ENCODE results near the gene FNDC11.

Gene FNDC11

DNA sequence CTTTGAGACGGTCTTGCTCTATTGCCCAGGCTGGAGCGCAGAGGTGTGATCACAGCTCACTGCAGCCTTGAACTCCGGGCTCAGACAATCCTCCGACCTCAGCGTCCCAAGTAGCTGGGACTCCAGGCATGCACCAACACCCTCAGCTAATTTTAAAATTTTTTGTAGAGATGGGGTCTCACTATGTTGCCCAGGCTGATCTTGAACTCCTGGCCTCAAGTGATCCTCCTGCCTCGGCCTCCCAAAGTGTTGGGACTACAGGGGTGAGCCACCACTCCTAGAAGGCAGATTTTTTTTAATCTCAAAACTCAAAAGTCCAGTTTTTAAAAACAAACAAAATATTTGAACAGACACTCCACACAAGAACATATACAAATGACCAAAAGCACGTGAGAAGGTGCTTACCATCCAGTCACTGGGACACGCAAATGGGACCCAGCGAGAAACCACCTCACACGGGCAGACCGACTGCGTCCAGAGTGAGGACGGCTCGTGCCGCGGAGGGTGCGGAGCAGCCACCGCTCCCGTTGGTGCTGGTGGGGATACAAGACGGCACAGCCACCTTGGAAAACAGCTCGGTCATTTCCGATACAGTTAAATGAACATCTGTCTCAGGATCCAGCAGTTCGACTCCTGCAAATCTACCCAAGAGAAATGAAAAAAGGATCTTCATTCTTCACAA, 28.6 kb downstream of the FNDC11 start:
- no peak for DNase-seq

- DNase-seq: no peak
Measured at GRCh38 chr20:63585616-63586565, 31.9 kb downstream of the FNDC11 start.

GRCh38 chr20:63586797-63587196, 32.8 kb downstream of the FNDC11 start:
- DNase-seq: no peak

DNA sequence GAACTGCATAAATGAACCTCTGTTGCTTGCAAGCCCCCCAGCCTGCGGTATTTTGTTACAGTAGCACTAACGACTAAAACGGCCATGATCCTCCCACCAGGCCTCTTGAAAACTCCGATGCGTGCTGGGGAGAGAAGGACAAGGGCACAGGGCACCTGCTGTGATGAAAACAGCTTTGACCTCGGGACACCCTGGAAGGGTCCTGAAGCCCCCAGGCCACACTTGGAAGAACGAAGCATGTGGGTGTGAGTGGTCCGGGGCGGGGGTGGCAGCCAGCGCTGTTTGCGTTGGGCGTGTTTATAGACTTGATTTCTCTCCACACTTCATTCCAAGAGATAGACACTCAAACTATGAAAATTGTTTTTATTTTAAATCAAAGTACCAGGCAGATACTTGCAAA, 33.3 kb downstream of the FNDC11 start:
- no peak for DNase-seq

DNA sequence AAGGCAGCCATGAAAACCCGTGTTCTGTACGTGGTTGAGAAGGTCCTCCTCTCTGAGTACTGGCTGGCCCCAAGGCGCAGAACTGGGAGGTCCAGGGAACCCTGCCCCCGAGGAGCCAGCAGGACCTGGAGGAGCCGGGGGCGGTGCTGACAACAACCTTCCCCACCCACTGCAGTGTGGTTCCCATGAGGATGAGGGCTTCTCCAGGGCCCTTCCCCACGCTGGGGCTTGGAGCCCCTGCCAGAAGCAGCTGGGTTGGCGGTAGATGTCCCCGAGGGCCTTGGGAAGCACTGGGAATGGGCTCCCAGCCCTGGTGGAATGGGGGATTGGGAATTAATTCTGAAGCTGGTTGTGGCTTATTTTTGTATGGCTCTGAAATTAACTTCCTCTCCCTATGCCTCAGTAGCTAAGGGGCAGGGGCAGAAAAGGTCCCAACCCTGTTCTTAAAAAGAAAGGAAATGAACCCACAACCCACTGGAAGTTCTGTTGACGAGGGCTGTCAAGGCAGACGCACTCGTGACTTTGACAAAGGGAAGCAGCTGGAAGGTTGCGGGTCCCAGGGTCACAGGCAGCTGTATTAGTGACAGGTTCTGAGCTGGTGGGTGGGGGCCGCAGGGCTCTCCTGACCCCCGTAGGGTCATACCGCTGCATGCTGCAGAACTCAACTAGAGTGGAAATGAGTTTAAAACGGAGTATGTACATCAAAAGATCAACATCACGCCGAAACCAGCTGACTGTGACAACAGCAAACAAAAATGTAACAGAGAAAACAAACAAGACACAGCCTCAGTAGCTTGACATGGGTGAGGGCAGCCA, 34.0 kb downstream of the FNDC11 start:
- DNase-seq: no peak

DNA sequence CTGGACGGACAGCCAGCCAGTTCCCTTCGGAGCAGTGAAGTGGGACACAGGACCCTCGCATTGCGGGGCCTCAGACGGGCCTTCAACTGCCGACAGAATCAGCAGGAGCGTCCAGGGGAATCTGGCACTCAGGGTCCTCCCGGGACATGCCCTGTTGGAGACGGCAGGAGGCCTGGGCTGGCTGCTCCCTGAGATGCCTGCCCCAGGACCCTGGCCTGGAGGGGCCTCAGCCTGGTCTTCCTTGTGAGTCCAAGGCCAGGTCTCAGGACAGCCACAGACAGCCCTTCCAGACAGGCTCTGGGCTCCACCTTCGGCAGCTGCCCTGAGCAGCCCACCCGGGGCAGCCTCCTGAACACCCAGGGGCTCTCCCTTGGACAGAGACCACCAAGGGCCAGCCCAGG, 34.7 kb downstream of the FNDC11 start:
- DNase-seq: no peak

GRCh38 chr20:63589261-63590217, 35.6 kb downstream of the FNDC11 start:
- DNase-seq: no peak

DNA sequence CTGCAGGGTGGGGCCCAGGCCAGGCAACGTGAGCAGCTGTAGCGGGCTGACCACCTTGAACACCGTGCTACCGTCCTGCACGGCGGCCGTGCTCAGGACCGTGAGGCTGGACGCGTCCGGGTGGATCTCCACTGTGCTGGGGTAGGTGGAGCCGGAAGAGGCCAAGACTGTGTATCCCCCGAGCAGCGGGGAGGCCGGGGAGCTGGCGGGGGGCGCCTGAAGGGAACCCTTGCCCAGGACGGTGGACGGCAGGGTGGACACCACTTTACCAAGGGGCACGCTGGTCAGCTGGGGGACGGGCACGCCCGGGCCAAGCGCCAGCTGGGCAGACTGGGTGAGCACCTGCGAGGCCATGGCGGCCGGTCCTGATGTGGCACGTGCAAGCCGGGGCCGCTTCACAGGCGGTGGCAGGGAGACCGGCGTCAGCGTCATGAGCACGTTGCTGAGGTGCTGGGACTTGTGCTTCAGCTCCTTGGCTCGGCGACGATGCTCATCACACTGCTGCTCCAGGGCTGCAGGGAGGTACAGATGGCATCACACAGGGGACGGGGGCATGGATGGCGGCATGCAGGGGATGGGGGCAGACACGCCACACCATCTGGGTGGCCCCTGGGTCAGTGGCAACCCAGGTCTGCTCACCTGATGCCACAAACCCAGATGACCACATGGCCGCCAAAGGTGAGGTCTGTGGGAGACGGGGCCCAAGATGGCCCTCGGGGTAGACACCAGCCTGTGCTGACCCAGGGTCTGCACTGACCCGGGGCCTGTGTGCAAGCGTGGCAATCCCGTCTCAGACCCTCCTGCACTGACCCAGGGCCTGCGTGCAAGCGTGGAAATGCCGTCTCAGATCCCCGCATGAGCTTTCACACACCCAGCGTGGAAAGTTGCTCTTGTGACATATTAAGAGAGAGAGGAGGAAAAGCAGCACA, 36.5 kb downstream of the FNDC11 start:
- DNase-seq: no peak

DNA sequence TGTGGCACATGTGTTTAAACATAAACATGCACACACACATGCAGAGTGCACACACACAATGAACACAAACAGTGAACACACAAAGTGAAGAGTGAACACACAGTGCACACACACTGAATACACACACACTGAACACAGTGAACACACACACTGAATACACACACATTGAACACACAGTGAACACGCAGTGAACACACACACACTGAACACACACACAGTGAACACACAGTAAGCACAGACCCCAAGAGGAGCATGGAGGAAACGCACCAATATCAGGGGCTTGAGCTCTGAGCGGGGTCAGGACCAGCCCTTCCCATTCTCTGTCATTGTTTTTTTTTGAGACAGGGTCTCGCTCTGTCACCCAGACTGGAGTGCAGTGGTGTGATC, 37.2 kb downstream of the FNDC11 start:
- no peak for DNase-seq

DNA sequence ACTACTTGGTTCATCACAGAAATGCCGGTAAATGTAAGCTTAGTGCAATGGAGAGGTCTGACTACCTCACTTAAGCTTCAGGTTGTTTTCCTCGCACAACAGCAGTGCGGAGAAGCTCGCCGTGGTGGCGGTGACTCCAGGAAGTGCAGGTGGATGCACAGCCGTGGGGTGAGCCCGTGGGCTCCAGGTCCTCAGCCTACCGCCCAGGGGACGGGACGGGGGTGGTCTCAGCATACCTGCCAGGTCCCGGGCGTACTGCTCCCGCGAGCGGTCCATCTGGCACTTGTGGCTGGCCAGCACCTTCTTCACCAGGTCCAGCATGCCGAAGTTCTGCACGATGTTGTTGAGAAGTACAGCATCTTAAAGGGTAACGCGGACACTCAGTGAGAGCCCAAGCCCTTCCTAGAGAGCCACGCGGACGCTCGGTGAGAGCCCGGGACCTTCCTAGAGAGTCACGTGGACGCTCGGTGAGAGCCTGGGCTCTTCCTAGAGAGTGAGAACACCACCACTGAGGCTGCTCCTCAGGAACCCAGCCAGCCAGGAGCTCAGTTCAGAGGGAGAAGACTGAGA, 37.9 kb downstream of the FNDC11 start:
- no peak for DNase-seq

- peak in 5 of 14 donors; percentile 5 to 41 (median 20) for DNase-seq
Measured at GRCh38 chr20:63592661-63593060, 38.7 kb downstream of the FNDC11 start.

GRCh38 chr20:63594043-63594561, 40.1 kb downstream of the FNDC11 start:
- DNase-seq: no peak

- no peak for DNase-seq
Measured at GRCh38 chr20:63595416-63596127, 41.6 kb downstream of the FNDC11 start.

DNA sequence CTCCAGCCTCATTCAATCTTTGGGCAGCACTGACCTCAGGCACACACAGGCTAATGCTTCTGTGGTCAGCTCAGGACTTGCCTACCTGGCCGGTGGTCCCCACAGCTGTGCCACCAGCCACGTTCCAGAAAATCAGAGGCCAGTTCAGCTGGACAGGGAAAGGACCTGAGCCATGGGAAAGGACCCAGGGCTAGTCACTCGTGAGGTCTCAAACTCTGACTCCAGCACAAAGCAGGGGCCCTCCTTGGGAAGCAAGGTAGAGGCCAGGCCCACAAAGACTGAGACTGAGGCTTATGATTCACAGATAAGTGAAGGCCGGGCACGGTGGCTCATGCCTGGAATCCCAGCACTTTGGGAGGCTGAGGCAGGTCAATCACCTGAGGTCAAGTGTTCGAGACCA, 42.5 kb downstream of the FNDC11 start:
- DNase-seq: no peak

DNA sequence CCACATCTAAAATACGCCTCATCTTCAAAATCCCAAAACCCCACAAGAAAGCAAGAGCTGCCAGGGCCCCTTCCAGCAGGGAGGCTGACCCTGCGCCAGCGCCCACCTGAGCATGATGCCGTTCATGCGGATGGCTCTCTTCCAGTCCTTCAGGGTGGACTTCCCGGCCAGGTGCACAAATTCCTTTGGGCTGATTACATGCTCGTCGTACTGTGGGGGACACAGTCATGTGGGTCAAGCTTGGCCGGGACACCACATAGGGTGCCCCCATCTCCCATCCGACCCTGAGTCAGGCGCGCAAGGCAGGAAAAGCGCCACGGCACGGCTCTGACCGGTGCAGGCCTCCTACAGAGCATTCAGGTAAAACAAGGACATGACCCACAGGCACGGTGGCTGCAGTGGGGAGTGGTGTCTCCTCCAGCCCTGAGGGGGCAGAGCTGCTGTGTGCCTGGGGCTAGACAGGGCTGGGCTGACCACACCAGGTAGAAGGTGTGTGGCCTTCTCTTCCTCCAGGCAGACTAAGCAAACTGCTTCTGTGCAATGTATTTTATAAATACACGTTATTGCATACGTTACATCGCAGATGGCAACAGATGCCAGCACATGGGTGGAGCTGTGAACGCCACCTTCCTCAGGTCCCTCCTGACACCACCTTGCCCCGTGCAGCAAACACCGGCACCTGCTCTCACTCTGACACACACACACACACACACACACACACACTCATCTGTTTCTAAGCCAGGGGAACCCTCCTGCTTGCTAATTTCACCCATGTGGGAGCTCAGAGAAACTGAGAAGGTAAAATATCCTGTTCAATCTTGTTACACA, 43.9 kb downstream of the FNDC11 start:
- no peak for DNase-seq

- DNase-seq: no peak
Measured at GRCh38 chr20:63598479-63599395, 44.8 kb downstream of the FNDC11 start.

DNA sequence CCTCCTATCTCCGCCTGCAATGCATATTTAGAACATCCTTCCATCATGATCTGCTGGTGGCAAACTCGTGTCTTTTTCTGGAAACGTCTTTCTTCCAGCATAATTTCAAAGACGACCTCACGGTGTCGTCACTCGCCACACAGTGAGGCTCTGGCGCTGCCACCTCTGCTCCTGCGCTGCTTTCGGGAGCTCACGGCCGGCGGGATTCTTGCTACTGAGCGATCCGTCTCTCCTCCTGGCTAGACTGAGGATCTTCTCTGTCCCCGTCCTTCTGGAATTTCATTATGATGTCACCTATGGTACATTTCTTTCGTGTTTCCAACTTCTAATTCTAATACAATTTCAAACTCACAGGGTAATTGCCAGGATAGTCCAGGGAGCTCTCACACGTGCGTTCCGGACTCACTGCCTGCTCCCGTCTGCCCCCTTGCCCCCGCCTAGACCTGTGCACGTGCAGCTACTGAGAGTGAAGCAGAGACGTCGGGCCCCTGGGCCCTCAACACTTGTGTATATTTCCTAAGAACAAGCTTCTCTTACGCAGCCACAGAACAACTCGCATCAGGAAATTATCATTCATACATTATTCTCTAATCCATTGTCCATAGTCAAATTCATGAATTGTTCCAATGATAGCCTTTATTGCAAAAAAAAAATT, 45.6 kb downstream of the FNDC11 start:
- DNase-seq: no peak
